NT2/D1 (cell line): ENCODE results near the gene OPA3.

Experiments used
- DNase-seq: peaks from one replicate; pipeline ENCODE4 v3.0.0-alpha.2; 2011; ENCODE audit warnings: low read depth, low spot score
- H3K27me3 ChIP-seq: 2 replicates; pipeline ENCODE4 v1.6.0; 2011; ENCODE audit warnings: mild to moderate bottlenecking; ENCODE audit not compliant: insufficient read length, insufficient read depth
- H3K36me3 ChIP-seq: 2 replicates; pipeline ENCODE4 v1.6.1; 2011; ENCODE audit warnings: mild to moderate bottlenecking, low read length, mixed read lengths; ENCODE audit not compliant: insufficient read depth, insufficient read length
- H3K4me1 ChIP-seq: 2 replicates; pipeline ENCODE4 v1.5.1; 2011; ENCODE audit not compliant: insufficient read depth, insufficient read length
- H3K4me3 ChIP-seq: 2 replicates; pipeline ENCODE4 v1.5.1; 2011; ENCODE audit warnings: low read depth; ENCODE audit not compliant: insufficient read length
- H3K9ac ChIP-seq: 2 replicates; pipeline ENCODE4 v1.6.0; 2011; ENCODE audit warnings: low read depth; ENCODE audit not compliant: insufficient read length
- H3K9me3 ChIP-seq: 2 replicates; pipeline ENCODE4 v1.5.1; 2011; ENCODE audit warnings: mild to moderate bottlenecking, low read length; ENCODE audit not compliant: insufficient read depth
- SUZ12 ChIP-seq: IDR thresholded peaks from 2 replicates; pipeline ENCODE4 v1.6.1; 2011; ENCODE audit not compliant: insufficient read length, insufficient read depth; ENCODE audit errors: extremely low read depth
- YY1 ChIP-seq: IDR thresholded peaks from 2 replicates; pipeline ENCODE4 v1.6.1; 2011; ENCODE audit not compliant: insufficient read length, insufficient read depth
- ZNF274 ChIP-seq: IDR thresholded peaks from 2 replicates; pipeline ENCODE4 v1.6.1; 2011; ENCODE audit warnings: mild to moderate bottlenecking, low read depth, low read length

OPA3 gene

GRCh38 chr19:45527731-45528130 is 56.9 kb downstream of the OPA3 start:
- Histone ChIP-seq H3K36me3 (peaks cover 48% of the 10 kb centered on the region), H3K9me3 (peaks cover 10% of the 10 kb centered on the region; the same call in 1 of the 2 replicates), H3K27me3 (peaks cover 6% of the 10 kb centered on the region), H3K9ac (peak overlapping the region; percentile 77), H3K4me3 (peak overlapping the region; percentile 24), H3K4me1 (peaks cover 10% of the 10 kb centered on the region)
- TF ChIP-seq ZNF274: no peak
- no peak for TF ChIP-seq YY1
- no peak for TF ChIP-seq SUZ12
- DNase-seq: no peak

DNA sequence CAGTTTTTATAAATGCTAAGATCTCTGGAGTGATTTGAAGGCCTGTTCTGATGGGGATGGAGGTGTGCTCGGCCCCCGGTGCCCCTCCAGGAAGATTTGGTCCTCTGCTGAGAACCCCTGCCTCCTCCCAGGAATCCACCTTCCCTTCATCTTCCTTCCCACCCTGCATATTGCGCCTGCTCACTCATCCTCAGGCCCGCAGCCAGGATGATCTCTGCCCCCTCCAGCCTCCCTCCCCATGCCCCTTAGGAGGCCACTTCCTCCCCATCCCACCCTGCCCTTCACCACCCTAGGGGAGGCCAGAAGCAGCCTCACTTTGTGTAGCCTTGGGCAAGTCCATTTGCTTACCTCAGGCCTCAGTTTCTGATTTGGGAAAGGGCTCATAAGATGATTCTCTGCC is 57.6 kb downstream of the OPA3 start:
- Histone ChIP-seq H3K27me3 (peaks cover 6% of the 10 kb centered on the region), H3K36me3 (peaks cover 54% of the 10 kb centered on the region), H3K9me3 (peaks cover 4% of the 10 kb centered on the region; the same call in 1 of the 2 replicates), H3K4me3 (no peak overlapping the region), H3K9ac (no peak overlapping the region), H3K4me1 (peaks cover 10% of the 10 kb centered on the region)
- no peak for DNase-seq
- TF ChIP-seq SUZ12 (no peak), YY1 (no peak), ZNF274 (no peak)

DNA sequence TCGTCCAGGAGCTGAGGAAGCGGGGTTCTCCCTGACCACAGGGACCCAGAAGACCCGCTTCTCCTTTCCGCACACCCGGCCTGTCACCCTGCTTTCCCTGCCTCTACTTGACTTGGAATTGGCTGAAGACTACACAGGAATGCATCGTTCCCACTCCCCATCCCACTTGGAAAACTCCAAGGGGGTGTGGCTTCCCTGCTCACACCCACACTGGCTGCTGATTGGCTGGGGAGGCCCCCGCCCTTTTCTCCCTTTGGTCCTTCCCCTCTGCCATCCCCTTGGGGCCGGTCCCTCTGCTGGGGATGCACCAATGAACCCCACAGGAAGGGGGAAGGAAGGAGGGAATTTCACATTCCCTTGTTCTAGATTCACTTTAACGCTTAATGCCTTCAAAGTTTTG is 58.5 kb downstream of the OPA3 start:
- Histone ChIP-seq H3K9ac (no peak overlapping the region), H3K4me3 (no peak overlapping the region), H3K36me3 (peaks cover 59% of the 10 kb centered on the region), H3K9me3 (no peaks in the 10 kb centered on the region), H3K27me3 (peaks cover 6% of the 10 kb centered on the region), H3K4me1 (peaks cover 10% of the 10 kb centered on the region)
- DNase-seq: no peak
- no peak for TF ChIP-seq ZNF274
- no peak for TF ChIP-seq SUZ12
- no peak for TF ChIP-seq YY1

- TF ChIP-seq SUZ12 (no peak), YY1 (no peak), ZNF274 (no peak)
- peaks cover 71% of the 10 kb centered on the region for H3K36me3 ChIP-seq
Measured at GRCh38 chr19:45524575-45525129, 60.0 kb downstream of the OPA3 start.

GRCh38 chr19:45523642-45524256 is 60.9 kb downstream of the OPA3 start:
- Histone ChIP-seq H3K27me3 (no peaks in the 10 kb centered on the region), H3K9me3 (no peaks in the 10 kb centered on the region), H3K4me3 (no peak overlapping the region), H3K36me3 (peaks cover 71% of the 10 kb centered on the region), H3K4me1 (peaks cover 6% of the 10 kb centered on the region), H3K9ac (no peak overlapping the region)
- DNase-seq: peak; percentile 71
- TF ChIP-seq YY1 (no peak), ZNF274 (no peak), SUZ12 (no peak)

More at GRCh38 chr19:45524575-45525129, 60.0 kb downstream of the OPA3 start:
- Histone ChIP-seq H3K4me1 (peaks cover 10% of the 10 kb centered on the region), H3K27me3 (peaks cover 2% of the 10 kb centered on the region), H3K9ac (no peak overlapping the region), H3K9me3 (no peaks in the 10 kb centered on the region), H3K4me3 (no peak overlapping the region)
- no peak for DNase-seq

DNA sequence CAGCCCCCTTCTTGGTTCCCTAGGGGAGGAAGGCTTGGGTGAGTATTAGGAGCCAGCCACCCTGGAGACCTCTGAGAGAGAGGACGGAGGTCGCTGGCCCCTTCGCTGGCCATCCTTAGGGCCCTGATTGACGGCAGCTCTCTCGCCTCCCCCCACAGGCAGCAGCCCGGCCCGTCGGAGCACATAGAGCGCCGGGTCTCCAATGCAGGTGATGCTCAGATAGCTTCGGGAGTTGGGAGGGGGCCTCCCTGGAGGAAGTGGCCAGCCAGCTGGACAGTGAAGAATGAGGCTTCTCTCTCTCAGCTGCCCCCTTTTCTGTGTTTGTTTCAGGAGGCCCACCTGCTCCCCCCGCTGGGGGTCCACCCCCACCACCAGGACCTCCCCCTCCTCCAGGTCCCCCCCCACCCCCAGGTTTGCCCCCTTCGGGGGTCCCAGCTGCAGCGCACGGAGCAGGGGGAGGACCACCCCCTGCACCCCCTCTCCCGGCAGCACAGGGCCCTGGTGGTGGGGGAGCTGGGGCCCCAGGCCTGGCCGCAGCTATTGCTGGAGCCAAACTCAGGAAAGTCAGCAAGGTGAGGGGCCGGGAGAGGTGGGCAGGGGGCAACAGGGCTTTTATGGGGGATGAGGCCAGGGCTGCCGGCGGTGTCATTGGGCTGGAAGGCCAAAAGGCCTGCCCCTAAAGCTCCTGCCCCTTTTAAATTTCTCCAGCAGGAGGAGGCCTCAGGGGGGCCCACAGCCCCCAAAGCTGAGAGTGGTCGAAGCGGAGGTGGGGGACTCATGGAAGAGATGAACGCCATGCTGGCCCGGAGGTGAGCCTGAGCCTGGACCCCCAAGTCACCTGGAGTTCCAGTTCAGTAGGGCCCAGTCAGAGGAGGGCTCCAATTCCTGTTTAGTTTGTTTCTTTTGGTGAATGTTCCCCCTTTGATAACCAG is 62.3 kb downstream of the OPA3 start:
- Histone ChIP-seq H3K9me3 (no peaks in the 10 kb centered on the region), H3K27me3 (no peaks in the 10 kb centered on the region), H3K4me1 (no peaks in the 10 kb centered on the region), H3K36me3 (peaks cover 78% of the 10 kb centered on the region), H3K4me3 (no peak overlapping the region), H3K9ac (no peak overlapping the region)
- TF ChIP-seq SUZ12: no peak
- TF ChIP-seq YY1: no peak
- TF ChIP-seq ZNF274: no peak
- DNase-seq: no peak

GRCh38 chr19:45518469-45518826 is 66.2 kb downstream of the OPA3 start:
- no peaks in the 10 kb centered on the region for H3K27me3 ChIP-seq
- peaks cover 68% of the 10 kb centered on the region for H3K36me3 ChIP-seq
- H3K9me3 ChIP-seq: no peaks in the 10 kb centered on the region
- no peaks in the 10 kb centered on the region for H3K4me1 ChIP-seq
- no peak overlapping the region for H3K9ac ChIP-seq
- TF ChIP-seq SUZ12 (no peak), YY1 (no peak), ZNF274 (no peak)
- H3K4me3 ChIP-seq: no peak overlapping the region
- DNase-seq: no peak
